Brain microvascular endothelial cell (primary cell): ENCODE measurements around the gene FAM135A.
"Not testable (repeated sequence)": the region's sequence is repeated elsewhere in the genome, so short reads cannot be mapped to it uniquely, and the experiment has no call there.

ENCODE experiments used
- DNase-seq: peaks from one replicate; pipeline ENCODE4 v3.0.0-alpha.2; 2020
- H3K27ac ChIP-seq: fragments of 250-450 bp; sonication (Bioruptor Pico); 2 replicates; pipeline ENCODE4 v1.5.1; 2020; ENCODE audit warnings: mild to moderate bottlenecking, moderate library complexity
- H3K27me3 ChIP-seq: fragments of 250-450 bp; sonication (Bioruptor Pico); replicated peaks from 2 replicates; pipeline ENCODE4 v1.5.1; 2020; ENCODE audit warnings: mild to moderate bottlenecking
- H3K36me3 ChIP-seq: fragments of 250-450 bp; sonication (Bioruptor Pico); replicated peaks from 2 replicates; pipeline ENCODE4 v1.5.1; 2020; ENCODE audit warnings: mild to moderate bottlenecking
- H3K4me3 ChIP-seq: 2 replicates; pipeline ENCODE4 v1.5.1; 2011; ENCODE audit warnings: low read depth, mild to moderate bottlenecking, control low read depth, low read length, moderate library complexity
- in situ Hi-C: cut with HindIII; loops from 2 replicates; pipeline ENCODE4 v1.10.0; 2017; ENCODE audit warnings: low sequenced_read_pairs, low pct_ligation_motif_present
- TF ChIP-seq, protein P1 (sequence below): IDR thresholded peaks from 2 replicates; pipeline ENCODE4 v1.5.1; 2011; ENCODE audit warnings: low read depth, mild to moderate bottlenecking, moderate library complexity, low read length, control low read depth, inconsistent platforms; ENCODE audit errors: missing control alignments

FAM135A gene

DNA sequence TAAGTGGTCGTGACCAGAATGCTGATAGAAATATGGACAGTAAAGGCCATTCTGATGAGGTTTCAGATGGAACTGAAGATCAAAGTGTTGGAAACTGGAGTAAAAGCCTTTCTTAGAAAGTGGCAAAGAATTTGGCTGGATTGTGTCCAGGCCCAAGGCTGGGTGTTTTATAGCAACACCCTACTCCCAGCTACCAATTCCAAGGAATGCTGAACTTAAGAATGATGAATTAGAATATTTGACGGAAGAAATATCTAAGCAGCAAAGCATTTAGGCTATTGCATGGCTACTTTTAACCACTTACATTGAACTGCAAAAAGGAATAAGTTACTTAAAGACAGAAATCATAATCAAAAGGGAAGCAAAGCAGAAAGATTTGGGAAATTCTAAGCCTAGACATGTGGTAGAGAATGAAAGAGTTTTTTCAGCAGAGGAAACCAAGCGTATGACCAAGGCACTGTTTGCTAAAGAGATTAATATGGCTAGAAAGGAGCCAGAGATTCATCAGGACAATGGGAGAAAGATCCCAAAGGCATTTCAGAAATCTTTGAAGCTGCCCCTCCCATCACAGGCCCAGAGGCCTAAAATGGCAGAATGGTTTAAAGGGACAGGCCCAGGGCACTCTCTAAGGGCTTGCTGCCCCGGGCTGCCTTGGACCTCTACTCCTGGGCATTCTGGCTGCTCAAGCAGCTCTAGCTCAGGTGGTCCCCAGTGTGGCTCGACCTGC, 179.2 kb downstream of the FAM135A start:
- H3K4me3 ChIP-seq: no peak overlapping the region
- no peaks in the 10 kb centered on the region for H3K36me3 ChIP-seq
- H3K27ac ChIP-seq: no peak overlapping the region
- DNase-seq: no peak
- in situ Hi-C loops: no loop called here
- TF ChIP-seq, protein P1, sequence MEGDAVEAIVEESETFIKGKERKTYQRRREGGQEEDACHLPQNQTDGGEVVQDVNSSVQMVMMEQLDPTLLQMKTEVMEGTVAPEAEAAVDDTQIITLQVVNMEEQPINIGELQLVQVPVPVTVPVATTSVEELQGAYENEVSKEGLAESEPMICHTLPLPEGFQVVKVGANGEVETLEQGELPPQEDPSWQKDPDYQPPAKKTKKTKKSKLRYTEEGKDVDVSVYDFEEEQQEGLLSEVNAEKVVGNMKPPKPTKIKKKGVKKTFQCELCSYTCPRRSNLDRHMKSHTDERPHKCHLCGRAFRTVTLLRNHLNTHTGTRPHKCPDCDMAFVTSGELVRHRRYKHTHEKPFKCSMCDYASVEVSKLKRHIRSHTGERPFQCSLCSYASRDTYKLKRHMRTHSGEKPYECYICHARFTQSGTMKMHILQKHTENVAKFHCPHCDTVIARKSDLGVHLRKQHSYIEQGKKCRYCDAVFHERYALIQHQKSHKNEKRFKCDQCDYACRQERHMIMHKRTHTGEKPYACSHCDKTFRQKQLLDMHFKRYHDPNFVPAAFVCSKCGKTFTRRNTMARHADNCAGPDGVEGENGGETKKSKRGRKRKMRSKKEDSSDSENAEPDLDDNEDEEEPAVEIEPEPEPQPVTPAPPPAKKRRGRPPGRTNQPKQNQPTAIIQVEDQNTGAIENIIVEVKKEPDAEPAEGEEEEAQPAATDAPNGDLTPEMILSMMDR: no peak
- no peaks in the 10 kb centered on the region for H3K27me3 ChIP-seq

DNA sequence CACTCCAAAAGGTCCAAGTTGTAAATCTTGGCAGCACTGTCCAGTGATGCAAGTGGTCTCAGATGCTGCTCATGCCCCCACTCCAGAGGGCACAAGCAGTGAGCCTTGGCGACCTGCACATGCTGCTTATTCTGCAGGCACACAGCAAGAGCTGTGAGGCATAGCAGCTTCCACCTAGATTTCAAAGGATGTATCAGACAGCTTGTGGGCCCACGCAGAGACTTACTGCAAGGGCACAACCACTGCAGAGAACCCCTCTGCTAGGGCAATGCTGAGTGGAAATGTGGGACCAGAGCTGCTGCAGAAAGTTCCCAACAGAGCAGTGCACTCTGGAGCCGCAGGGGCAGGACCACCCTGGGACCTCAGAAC, 179.8 kb downstream of the FAM135A start:
- Histone ChIP-seq H3K27me3 (no peaks in the 10 kb centered on the region), H3K27ac (no peak overlapping the region), H3K36me3 (no peaks in the 10 kb centered on the region), H3K4me3 (no peak overlapping the region)
- TF ChIP-seq, protein P1: no peak
- DNase-seq: no peak
- in situ Hi-C loops: no loop called here

DNA sequence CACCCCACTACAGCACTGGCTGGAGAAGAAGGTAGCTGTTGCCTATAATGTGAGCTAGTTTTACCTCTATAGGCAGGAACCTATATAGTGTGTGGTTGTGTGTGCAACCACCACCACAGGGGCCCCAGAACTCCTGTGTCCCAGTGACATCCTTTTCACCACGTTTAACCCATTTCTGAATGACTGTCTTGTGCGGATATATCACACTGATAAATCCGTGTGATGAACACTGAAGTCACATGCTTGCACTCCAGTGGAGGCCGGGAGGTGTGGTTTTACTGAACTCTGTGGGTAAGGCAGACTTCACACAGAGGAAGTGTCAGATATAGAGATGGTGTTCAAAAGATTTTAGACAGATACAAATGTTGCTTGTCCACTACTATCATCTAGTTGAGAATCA, 185.9 kb downstream of the FAM135A start:
- TF ChIP-seq, protein P1: no peak
- no peak overlapping the region for H3K4me3 ChIP-seq
- no peaks in the 10 kb centered on the region for H3K36me3 ChIP-seq
- DNase-seq: no peak
- no peak overlapping the region for H3K27ac ChIP-seq
- no peaks in the 10 kb centered on the region for H3K27me3 ChIP-seq
- in situ Hi-C loops: no loop called here

DNA sequence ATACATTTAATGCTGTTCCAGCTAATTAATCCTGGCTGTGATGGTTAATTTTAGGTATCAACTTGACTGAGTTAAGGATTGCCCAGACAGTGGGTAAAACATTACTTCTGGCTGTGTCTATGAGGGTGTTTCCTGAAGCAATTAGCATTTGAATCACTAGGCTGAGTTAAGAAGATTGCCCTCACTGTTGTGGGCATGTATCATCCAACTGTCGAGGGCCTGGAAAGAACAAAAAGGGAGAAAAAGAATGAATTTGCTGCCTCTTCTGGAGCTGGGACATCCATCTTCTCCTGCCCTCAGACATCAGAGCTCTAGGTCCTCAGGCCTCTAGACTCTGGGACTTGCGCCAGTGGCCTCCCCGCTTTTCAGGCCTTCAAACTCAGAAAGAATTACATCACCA, 187.7 kb downstream of the FAM135A start:
- Histone ChIP-seq H3K4me3 (no peak overlapping the region), H3K27me3 (no peaks in the 10 kb centered on the region), H3K36me3 (no peaks in the 10 kb centered on the region), H3K27ac (no peak overlapping the region)
- TF ChIP-seq, protein P1: no peak
- no peak for DNase-seq
- in situ Hi-C loops: no loop called here

DNA sequence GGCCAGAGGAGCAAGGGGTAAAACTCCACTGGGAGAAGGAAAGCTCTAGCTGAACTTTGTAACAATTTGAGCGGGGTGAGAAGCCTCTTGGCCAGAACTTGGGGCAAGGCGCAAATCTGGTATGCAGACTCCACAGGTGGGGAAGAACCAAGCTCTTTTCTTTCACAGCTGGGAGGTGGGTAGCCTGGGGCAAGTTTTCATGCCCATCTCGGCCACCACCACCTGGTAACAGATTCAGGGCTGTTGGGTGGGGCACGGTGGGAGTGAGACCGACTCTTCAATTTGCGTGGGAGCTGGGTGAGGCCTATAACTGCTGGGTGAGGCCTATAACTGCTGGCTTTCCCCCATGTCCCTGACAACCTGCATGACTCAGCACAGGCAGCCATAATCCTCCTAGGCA, 190.9 kb downstream of the FAM135A start:
- no peaks in the 10 kb centered on the region for H3K27me3 ChIP-seq
- in situ Hi-C loops: no loop called here
- no peak overlapping the region for H3K4me3 ChIP-seq
- TF ChIP-seq, protein P1: no peak
- no peaks in the 10 kb centered on the region for H3K36me3 ChIP-seq
- no peak for DNase-seq
- H3K27ac ChIP-seq: no peak overlapping the region

DNA sequence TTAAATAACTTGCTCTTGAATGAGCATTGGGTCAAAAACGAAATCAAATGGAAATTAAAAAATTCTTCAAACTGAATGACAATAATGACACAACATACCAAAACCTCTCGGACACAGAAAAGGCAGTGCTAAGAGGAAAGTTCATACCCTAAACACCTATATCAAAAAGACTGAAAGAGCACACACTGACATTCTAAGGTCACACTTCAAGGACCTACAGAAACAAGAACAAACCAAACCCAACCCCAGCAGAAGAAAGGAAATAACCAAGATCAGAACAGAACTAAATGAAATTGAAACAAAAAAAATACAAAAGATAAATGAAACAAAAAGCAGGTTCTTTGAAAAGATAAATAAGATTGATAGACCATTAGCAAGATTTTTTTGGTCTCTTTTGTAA, 194.1 kb downstream of the FAM135A start:
- in situ Hi-C loops, H3K27ac ChIP-seq, H3K4me3 ChIP-seq, H3K36me3 ChIP-seq, H3K27me3 ChIP-seq, DNase-seq: not testable (repeated sequence)

DNA sequence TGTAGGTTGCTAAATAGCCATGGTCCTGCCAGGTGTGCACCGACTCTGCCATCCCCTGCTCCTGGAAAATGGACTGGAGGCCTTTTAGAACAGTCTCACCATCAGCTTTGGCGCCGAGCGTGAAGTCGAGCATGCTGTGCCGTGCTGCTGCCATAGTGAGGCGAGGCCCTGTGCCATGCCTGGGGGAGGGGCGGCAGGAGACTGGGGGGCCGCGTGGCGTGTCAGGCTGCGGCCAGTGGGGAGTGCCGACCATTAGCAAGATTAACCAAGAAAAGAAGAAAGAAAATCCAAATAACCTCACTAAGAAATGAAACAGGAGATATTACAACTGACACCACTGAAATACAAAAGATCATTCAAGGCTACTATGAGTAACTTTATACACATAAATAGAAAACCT, 195.9 kb downstream of the FAM135A start:
- in situ Hi-C loops, H3K27ac ChIP-seq, H3K4me3 ChIP-seq, H3K27me3 ChIP-seq, DNase-seq, H3K36me3 ChIP-seq: not testable (repeated sequence)
